DMS53 (cell line): Measurements from ENCODE around the gene EMC7.
"Not testable (repeated sequence)": the region's sequence is repeated elsewhere in the genome, so short reads cannot be mapped to it uniquely, and the experiment has no call there.

ENCODE experiments used
- DNase-seq: peaks from one replicate; lab custom pipeline; 2025; lab: John Stamatoyannopoulos, UW

The EMC7 gene

DNA sequence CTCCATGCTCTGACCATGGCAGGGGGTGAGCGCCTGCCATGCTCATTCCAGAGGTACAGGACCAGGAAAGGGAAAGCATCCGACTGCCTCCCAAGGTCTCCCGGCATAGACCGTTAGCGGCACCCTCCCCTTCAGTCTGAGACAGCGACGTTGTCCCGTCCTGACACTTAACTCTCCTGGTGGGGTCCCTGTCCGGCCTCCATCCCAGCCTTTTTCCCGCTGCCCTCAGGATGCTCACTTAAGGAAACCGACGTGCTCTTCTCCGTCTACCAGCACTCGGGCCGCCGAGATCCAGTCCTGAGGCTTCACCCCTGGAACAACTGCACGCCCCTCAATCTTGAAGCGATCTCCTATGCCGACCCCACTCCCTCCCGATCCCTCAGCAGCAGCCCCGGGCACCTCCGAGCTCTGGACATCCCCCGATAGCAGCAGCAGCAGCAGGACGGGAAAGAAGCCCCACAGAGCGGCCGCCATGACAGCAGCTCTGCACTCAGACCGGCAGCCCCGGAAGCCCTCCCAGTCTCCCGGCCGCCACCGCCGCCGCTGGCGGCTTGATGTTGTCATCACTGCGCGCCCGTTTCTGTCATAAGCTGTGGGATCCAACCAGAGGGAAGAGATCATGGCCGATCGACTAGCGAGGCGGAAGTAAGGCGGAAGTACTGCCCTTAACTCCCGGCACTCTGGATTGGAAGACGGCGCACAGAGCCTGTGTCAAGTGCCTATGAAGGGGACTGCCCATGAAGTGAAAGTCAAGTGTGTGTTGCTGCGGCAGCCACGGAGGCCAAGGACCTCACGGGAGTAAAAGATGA is at the start of gene EMC7, which contains the start of gene PGBD4:
EMC7 (minus strand) TSS at position 497 of the 809 bp plus-strand sequence; CDS start at position 474, 23 bp downstream.
PGBD4 (plus strand) TSS at position 718 of the 809 bp plus-strand sequence. CDS start 449 bp downstream, outside the sequence.
- peak; percentile 98 for DNase-seq

DNA sequence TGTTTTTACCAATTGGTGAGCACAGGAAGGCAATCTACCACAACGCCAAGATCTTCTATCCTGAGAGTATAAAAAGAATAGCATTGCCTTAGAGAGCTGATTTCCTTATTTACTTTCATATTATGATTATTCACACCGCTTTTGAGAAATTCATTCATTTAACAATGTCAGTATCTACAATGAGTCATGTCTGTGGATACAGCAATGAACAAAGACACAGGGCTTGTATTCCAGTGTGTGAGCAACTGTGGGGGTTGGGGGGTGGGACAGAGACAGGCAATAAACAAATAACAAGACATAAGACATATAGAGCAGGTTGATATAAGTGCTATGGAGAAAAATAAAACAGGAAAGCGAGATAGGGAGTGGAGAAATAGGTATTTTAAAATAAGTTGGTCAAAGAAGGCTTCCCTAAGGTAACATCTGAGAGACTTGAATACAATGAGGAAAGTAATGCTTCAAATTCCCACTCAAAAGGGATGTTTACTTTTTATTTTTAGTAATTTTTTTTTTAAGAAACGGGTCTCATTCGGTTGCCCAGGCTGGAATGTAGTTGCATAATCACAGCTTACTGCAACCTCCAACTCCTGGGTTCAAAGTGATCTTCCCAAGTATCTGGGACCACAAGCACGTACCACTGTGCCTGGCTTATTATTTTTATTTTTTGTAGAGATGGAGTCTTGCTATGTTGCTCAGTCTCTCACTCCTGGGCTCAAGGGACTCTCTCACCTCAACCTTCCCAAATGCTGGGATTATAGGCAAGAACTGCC is 45.9 kb upstream of the EMC7 start:
- peak; percentile 72 for DNase-seq

DNA sequence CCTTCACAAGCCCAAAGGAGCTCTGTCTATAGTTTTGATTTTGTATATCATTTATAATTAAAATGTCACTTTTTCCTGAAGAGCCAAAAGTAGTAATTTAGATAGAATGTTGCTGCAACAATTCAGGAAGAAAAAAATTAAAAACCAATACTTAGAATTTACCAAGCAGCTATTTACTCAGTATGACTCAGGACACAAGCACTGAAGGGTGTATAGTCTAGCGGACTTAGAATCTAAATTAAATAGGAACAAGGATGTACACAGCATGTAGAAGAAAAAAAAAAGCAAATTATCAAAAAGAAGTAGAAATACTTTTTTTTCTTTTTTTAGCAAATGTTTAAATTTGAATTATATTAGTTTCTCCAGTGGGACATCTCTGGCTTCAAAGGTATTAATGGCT is 31.8 kb upstream of the EMC7 start:
- peak; percentile 2 for DNase-seq

DNA sequence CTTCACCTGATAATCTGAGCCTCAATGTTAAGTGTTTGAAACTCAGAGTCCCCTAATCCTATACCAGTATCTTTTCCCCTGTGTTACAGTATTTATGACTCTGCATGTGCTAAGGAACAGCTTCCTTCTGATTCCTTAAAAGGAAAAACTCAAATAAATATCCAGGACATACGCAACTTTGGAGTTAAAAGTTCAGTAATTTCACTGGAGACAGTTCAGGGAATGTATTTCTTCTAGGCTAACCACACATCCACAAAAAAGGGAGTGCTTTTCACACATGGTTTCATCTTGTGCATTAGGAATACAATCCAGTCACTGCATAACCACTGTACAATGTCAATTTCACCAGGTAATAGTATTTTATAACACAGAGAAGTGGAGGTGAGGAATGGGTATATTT is 31.2 kb upstream of the EMC7 start:
- DNase-seq: no peak

DNA sequence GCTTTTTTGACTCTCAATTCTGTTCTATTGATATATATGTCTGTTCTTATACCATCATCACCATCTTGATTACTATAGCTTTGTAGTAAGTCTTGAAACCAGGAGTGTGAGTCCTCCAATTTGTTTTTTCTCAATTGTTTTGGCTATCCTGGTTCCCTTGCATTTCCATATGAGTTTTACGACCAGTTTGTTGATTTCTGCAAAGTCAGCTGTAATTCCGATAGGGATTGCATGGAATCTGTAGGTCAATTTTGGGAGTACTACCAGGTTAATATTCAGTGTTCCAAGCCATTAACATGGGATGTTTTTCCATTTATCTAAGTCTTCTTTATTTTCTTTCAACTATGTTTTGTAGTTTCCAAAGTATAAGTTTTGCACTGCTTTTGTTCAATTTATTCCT is 27.2 kb upstream of the EMC7 start:
- no peak for DNase-seq

DNA sequence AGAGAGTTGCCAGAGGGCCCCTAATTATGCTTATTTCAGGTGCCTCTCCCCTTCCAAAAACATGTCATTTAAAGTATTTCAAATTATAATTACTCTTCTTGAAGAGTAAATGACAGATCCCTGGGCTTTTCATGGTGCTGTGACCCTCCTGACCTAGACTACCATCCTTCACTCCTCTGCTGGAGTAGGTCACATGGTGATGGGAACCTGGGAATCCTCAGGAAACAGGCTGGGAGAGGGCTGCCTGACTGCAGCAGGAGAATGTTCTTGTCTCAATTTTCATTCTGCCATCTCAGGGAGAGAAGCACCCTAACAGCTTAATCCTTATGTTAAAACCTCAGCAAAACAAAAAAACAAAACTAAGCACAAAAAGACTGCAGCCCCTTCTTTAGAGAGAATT is 24.9 kb upstream of the EMC7 start:
- DNase-seq: no peak

DNA sequence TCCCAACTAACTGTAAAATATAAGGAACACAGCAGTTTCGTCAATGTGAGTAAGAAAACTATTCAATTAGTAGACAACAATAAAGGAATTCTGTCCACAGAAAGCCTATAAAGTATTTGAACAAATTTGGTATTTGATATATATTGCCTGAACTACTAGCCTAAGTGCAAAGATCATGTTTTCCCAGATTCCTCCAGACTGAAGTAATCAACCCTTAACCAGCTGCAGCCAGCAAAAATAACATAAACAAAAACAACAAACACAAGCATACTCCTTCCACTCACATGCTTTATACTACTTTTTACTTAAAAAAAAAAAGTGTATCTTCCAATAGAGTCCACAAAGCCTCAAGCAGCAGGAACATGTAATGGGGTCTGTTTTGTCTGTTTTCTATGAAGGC is 24.3 kb upstream of the EMC7 start:
- no peak for DNase-seq

DNA sequence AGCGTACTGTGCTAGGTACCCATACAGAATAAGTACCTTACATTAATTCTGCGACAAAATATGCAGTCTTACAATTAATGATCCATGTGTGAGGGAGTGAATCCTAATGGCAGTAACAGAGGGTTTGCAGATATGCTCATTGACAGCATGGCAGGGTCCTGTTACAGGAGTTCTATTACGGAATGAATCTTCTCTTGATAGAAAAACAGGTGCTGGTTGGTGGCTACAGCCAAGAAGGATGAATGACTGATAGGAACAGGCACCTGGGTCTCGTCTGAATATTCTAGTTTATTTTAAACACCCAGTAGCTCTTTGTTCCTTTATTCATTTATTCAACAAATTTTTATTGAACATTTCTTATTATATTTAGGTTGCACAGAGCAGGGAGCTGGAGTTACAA is 23.0 kb upstream of the EMC7 start:
- DNase-seq: no peak

DNA sequence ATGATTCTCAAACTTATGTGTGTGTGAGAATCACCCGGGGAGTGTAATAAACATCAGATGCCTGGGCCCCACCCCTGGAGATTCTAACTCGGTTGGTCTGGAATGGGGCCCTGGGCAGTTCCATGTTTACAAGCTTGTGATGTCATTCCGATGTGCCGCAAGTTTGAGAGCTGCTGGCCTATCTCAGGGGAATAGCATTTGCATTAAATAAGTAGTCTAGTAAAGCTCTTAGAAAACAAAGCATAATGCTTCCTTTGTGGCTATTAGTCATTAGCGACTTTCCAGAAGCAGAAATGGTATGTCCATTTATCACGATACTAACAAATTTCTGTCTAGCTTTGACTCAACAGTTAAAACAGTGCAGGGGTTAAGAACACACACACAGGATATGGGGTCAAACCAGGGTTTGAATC is 21.1 kb upstream of the EMC7 start:
- no peak for DNase-seq

DNA sequence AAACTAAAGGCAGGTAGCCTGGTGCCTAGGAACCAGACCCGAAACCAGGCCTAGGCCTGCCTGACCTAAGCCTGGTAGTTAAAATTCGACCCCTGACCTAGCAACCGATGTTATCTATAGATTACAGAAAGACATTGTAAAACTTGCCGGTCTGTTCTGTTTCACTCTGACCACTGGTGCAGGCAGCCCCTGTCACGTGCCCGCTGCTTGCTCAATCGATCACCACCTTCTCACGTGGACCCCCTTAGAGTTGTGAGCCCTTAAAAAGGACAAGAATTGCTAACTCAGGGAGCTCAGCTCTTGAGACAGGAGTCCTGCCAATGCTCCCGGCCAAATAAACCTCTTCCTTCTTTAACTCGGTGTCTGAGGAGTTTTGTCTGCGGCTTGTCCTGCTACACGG is 20.1 kb upstream of the EMC7 start:
- not testable (repeated sequence) for DNase-seq

DNA sequence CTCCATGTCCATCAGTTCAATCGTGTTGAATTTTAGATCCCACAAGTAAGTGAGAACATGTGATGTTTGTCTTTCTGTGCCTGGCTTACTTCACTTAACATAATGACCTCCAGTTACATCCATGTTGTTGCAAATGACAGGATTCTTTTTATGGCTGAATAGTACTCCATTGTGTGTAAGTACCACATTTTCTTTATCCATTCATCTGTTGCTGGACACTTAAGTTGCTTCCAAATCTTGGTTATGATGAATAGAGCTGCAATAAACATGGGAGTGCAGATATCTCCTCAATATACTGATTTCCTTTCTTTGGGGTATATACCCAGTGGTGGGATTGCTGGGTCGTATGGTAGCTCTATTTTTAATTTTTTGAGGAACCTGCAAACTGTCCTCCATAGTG is 18.8 kb upstream of the EMC7 start:
- not testable (repeated sequence) for DNase-seq

DNA sequence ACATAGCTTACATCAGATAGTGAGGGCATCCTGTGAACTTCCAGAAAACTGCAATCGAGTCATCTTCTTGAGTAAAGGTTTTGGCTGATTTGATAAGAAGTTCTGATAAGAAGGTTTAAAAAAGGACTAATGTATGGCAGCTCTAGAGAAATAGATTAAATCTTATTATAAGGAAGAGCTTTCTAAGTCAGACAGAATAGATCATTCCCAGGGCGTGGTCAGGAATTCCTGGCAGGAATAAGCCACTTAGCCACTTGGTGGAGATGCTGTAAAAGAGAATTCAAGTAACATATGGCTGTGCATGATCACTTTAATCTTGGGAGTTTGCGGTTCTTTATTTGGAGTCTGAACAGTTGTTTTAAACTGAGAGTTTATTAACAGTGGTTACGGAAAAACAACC is 17.6 kb upstream of the EMC7 start:
- DNase-seq: no peak

DNA sequence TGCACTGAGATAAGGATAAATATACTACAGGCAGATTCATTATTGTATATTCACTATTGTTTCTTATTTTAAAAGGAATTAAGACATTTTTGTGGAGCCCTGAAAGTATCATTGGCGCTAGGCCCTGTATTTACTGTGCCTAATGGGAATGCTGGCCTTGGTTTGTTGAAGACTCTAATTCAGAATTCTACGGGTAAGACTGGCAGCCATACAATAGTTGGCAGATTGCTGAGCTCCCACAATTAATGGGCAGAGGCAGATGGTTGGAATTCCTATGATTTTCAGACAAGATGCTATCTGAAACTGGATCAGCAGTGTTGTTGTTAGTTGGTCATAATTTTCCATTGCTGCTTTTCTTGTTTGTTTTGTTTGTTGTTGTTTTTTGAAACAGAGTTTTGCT is 15.0 kb upstream of the EMC7 start:
- DNase-seq: no peak

DNA sequence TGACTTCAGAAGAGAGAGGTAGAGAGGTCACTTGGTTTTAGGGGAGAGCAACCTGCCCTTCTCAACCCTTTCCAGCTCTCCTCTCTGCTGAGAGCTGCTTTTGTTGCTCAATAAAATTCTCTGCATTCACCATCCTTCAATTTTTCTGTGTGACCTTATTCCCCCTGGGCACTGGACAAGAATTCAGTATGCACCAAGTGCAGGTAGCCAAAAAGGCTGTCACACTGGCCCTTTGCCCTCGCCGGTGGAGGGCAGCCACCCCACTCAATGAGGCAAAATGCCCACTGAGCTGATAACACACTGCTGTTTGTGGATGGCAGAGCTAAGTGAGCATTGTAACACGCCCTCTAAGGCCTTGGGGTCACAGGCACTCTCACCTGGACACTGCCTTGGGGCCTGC is 13.1 kb upstream of the EMC7 start:
- no peak for DNase-seq

DNA sequence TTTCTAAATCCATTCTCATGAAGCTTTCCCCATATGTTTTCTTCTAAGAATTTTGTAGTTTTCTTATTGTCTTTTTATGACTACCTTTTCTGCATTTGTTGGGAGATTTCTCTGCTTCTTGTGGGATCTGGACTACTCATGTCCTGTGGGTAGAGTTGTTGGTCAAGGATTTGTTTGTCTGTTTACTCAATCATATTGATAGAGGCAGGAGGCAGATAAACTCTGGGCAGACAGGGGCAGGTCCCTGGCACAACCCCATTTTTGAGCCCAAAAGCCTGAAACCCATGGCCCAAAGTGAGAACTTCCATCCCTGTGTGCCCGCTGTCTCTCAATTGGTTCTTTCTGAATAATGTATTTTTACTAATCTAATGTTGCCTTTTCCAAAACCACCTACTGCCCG is 12.6 kb upstream of the EMC7 start:
- no peak for DNase-seq

DNA sequence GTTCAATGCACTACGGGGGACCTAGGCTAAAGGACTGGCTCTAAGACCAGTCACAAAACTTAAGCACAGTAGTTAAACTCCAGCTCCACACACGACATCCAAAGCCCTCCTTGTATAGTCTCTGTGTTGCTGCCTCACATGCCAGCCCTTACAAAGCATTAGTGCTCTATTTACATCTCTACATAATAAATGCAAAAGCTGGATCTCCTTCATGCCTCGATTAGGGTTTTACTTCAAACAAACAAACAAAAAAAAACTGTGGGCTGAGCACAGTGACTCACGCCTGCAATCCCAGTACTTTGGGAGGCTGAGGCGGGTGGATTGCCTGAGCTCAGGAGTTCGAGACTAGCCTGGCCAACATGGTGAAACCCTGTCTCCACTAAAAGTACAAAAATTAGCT is 9.8 kb upstream of the EMC7 start:
- DNase-seq: no peak

DNA sequence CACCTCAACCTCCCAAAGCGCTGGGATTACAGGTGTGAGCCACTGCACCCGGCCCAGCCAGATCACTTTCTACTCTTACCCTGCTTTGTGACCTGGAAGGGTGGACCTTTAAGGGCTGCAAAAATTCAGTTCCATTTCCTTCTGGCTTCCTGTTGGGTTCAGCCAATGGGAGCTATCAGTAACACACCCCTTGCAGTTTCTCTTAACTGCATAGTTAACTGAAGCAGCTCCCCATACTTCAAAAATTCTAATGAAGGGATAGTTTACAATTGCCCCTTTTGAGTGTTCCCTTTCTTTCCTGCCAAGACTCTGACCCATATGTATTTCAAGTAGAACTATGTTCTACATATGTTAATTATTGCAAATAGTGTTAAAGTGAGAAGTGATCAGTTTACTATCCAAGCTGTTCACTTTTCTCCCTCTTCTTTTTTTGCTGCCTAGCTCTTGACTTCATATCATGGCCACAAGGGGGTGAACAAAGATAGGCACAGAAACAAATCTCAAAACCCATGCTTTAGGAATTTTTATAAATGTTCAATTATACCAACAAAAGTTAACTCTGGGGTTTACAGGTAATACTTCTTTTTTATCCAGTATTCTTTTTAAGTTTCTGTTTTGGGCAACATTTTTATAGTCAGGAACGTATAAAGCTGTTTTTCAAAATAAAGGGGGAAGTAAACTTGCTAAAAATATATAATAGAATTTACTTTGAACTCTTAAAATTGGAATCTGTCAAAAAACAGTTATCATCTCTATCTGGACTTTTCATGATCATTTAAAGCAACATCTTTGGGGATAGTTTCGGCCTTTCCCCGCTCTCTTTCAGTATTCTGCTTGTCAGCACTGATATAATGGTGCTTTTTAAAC is 8.4 kb upstream of the EMC7 start:
- DNase-seq: peak; percentile 54

DNA sequence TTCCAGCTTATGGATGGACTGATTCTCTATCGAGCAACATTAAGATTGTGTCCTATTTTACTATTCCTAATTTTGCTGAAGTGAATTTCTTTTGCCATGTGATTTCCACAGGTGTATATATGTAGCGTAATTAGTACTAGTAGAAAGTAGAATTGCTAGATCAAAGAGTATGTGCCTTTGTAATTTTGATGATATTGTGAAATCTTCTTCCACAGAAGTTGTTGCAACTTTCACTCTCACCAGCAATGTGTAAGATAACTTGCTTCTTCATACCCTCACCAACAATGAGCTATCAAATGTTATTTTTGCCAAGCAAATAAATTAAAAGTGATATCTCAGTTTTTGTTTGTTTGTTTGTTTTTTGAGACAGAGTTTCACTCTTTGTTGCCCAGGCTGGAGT is 5.7 kb upstream of the EMC7 start:
- DNase-seq: no peak

DNA sequence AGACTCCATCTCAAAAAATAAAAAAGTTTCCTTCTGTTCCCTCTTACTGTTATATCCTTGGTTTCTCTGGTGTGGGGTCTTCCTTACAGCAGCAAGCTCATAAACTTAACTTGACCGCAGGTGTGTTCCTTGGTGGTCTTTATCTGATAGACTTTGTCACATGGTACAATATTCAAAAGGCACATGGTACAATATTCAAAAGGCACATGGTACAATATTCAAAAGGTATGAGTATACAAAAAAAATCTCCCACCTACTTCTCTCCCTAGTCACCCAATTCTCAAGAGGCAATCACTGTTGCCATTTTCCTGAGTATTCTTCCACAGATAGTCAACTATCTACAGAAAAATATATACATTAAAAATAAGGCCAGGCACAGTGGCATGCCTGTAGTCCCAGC is 4.8 kb upstream of the EMC7 start:
- DNase-seq: no peak

DNA sequence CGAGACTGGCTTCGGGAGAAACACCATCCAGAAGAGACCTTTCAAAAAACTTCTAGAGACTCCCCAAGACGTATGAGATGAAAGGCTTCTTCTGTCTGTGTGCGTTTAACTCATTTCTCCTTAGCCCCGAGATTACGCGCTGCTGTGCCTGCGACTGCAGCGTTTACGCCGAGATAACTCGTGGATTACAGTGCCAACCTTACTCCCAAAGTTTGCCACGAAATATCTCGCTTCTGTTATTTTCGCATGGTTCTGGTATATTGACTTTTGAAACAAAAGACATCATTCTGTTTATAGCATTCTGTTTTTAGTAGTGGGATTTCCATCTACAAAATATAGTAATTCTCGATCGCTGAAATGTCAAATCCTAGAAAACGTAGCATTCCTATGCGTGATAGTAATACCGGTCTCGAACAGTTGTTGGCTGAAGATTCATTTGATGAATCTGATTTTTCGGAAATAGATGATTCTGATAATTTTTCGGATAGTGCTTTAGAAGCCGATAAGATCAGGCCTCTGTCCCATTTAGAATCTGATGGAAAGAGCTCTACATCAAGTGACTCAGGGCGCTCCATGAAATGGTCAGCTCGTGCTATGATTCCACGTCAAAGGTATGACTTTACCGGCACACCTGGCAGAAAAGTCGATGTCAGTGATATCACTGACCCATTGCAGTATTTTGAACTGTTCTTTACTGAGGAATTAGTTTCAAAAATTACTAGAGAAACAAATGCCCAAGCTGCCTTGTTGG is 688 bp upstream of the EMC7 start:
- no peak for DNase-seq

DNA sequence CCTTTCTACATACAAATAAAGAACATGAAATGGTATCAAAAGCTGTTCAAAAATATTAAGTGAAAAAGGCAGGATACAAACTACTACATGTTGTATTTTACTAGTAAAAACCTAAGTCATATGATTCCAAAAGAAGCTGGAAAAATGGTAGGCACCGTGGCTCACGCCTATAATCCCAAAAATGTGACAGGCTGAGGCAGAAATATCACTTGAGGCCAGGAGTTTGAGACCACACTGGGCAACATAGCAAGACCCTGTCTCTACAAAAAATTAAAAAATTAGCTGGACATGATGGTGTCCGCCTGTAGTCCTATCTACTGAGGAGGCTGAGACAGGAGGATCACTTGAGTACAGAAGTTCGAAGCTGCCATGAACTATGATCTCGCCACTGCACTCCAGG is 1.7 kb downstream of the EMC7 start:
- DNase-seq: no peak

DNA sequence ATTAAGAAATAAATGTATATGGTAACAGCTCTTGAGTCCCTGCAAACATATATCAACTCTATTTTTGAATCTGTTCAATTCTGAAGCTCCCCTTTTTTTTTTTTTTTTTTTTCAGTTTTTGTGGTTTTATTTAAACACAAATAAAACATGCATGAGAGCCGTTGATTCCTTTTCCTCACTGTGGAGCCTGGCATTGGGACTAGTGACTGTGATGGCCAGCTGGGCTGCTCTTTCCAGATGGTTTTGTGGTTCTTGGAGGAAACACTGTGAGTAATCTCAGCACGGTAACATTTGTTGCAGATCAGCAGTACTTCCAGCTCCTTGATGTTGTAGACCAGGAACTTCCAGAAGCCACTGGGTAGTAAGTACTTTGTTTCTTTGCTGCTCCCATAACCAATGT is 15.9 kb downstream of the EMC7 start:
- DNase-seq: no peak
